SK-N-SH (cell line): ENCODE results near the gene CBX8. TPM values are rescaled to one million over a fixed set of nuclear protein-coding genes. Genes with fewer than 3 reads are reported as not detected.

Source experiments
- CTCF ChIA-PET: fragments of 300-600, 350-600 bp; formaldehyde crosslinking; extraction: SDS; loops from one replicate; lab custom pipeline; 2021; lab: Yijun Ruan, JAX
- POLR2A ChIA-PET: fragments of 350-600 bp; sonication (Branson Sonifier 250); formaldehyde crosslinking; extraction: SDS; loops from one replicate; lab custom pipeline; 2020; ENCODE audit warnings: antibody characterized with exemption, inconsistent platforms; lab: Yijun Ruan, JAX
- DNase-seq: peaks from one replicate; pipeline ENCODE4 v3.0.0; 2012
- H2AFZ ChIP-seq: fragments of 200-600 bp; sonication (generic); 2 replicates; pipeline ENCODE4 v1.8.1; 2016; ENCODE audit warnings: antibody characterized with exemption, mild to moderate bottlenecking, low read depth
- H3F3A ChIP-seq: fragments of 200-600 bp; sonication (generic); replicated peaks from 2 replicates; pipeline ENCODE3; 2016; ENCODE audit warnings: antibody characterized with exemption, mild to moderate bottlenecking; ENCODE audit not compliant: insufficient read depth
- H3K27ac ChIP-seq, 2 experiments: fragments of 200-500 bp in 1 of 2; fragments of 200-600 bp in 1 of 2; sonication (Bioruptor generic) in 1 of 2; sonication (generic), shearing (Covaris generic) in 1 of 2; 2 replicates each; pipeline versions ENCODE4 v1.5.1 to v1.6.1; 2014 to 2016; ENCODE audit warnings: low read depth in 2 of 2, inconsistent platforms in 1 of 2, low read length in 1 of 2, mild to moderate bottlenecking in 1 of 2, mixed read lengths in 1 of 2
- H3K27me3 ChIP-seq: fragments of 200-600 bp; sonication (generic), shearing (Covaris generic); 2 replicates; pipeline ENCODE4 v1.6.1; 2016; ENCODE audit warnings: mixed run types; ENCODE audit not compliant: insufficient read depth
- H3K36me3 ChIP-seq, 2 experiments: fragments of 200-500 bp in 1 of 2; fragments of 200-600 bp in 1 of 2; sonication (Bioruptor generic) in 1 of 2; sonication (generic) in 1 of 2; replicated peaks in 1 of 2; 2 replicates each; pipeline versions ENCODE3 to v1.5.1; 2014 to 2016; ENCODE audit warnings: low read length in 1 of 2, mild to moderate bottlenecking in 1 of 2; ENCODE audit not compliant: insufficient read depth in 2 of 2, control insufficient read depth in 1 of 2
- H3K4me1 ChIP-seq, 2 experiments: fragments of 200-500 bp in 1 of 2; fragments of 200-600 bp in 1 of 2; sonication (Bioruptor generic) in 1 of 2; sonication (generic), shearing (Covaris generic) in 1 of 2; 2 replicates each; pipeline versions ENCODE4 v1.5.1 to v1.6.1; 2014 to 2016; ENCODE audit warnings: low read depth in 1 of 2, low read length in 1 of 2, mixed run types in 1 of 2; ENCODE audit not compliant: insufficient read depth in 2 of 2, control insufficient read depth in 1 of 2
- H3K4me2 ChIP-seq: fragments of 200-600 bp; sonication (generic), shearing (Covaris generic); 2 replicates; pipeline ENCODE4 v1.6.1; 2017; ENCODE audit warnings: mixed run types
- H3K4me3 ChIP-seq, 2 experiments: fragments of 200-500 bp in 1 of 2; fragments of 200-600 bp in 1 of 2; sonication (Bioruptor generic) in 1 of 2; sonication (generic), shearing (Covaris generic) in 1 of 2; 2 replicates each; pipeline versions ENCODE4 v1.5.1 to v1.8.1; 2014 to 2016; ENCODE audit warnings: low read depth in 2 of 2, inconsistent platforms in 1 of 2, low read length in 1 of 2, mild to moderate bottlenecking in 1 of 2, mixed read lengths in 1 of 2, moderate library complexity in 1 of 2
- H3K79me2 ChIP-seq: fragments of 200-600 bp; sonication (generic); 2 replicates; pipeline ENCODE4 v1.8.1; 2017; ENCODE audit warnings: mild to moderate bottlenecking; ENCODE audit not compliant: insufficient read depth
- H3K9ac ChIP-seq: fragments of 200-600 bp; sonication (generic); 2 replicates; pipeline ENCODE4 v1.6.1; 2017; ENCODE audit warnings: mixed run types
- H3K9me2 ChIP-seq: fragments of 200-600 bp; sonication (generic); 2 replicates; pipeline ENCODE4 v1.6.1; 2017; ENCODE audit warnings: mixed run types
- H3K9me3 ChIP-seq: fragments of 200-600 bp; sonication (generic); 2 replicates; pipeline ENCODE4 v1.6.1; 2017; ENCODE audit warnings: mixed run types, mild to moderate bottlenecking, moderate library complexity
- H4K20me1 ChIP-seq: fragments of 200-600 bp; sonication (generic); 2 replicates; pipeline ENCODE4 v1.6.1; 2017; ENCODE audit warnings: mild to moderate bottlenecking, mixed run types; ENCODE audit not compliant: insufficient read depth
- CHD2 ChIP-seq: fragments of 150-350 bp; IDR thresholded peaks from 2 replicates; pipeline ENCODE4 v1.6.1; 2018; ENCODE audit warnings: low read length; ENCODE audit not compliant: partially characterized antibody
- ELF1 ChIP-seq: IDR thresholded peaks from 2 replicates; pipeline ENCODE4 v1.4.0; 2012
- EZH2phosphoT487 ChIP-seq: fragments of 200-600 bp; sonication (generic); IDR thresholded peaks from 2 replicates; pipeline ENCODE4 v1.6.1; 2017; ENCODE audit warnings: low read depth, mixed run types, mild to moderate bottlenecking, antibody characterized with exemption, moderate library complexity, borderline replicate concordance
- FOSL2 ChIP-seq: IDR thresholded peaks from 2 replicates; pipeline ENCODE4 v1.4.0; 2012; ENCODE audit warnings: low read depth, mild to moderate bottlenecking, moderate library complexity, borderline replicate concordance
- FOXJ3 ChIP-seq: sonication (generic); formaldehyde crosslinking; IDR thresholded peaks from 2 replicates; pipeline ENCODE4 v1.5.1; 2020; ENCODE audit warnings: mild to moderate bottlenecking, missing genetic modification reagents
- GABPA ChIP-seq: IDR thresholded peaks from 2 replicates; pipeline ENCODE4 v1.4.0; 2012; ENCODE audit warnings: low read depth, mild to moderate bottlenecking
- GATA2 ChIP-seq: sonication (generic); formaldehyde crosslinking; IDR thresholded peaks from 2 replicates; pipeline ENCODE4 v1.5.0; 2020; ENCODE audit warnings: mild to moderate bottlenecking, missing genetic modification reagents
- JUND ChIP-seq: IDR thresholded peaks from 2 replicates; pipeline ENCODE4 v1.4.0; 2012
- MEF2A ChIP-seq: IDR thresholded peaks from 2 replicates; pipeline ENCODE4 v1.4.0; 2012; ENCODE audit warnings: low read depth, borderline replicate concordance
- RAD21 ChIP-seq: IDR thresholded peaks from 2 replicates; pipeline ENCODE4 v1.6.1; 2012; ENCODE audit warnings: mild to moderate bottlenecking, low read length
- RXRA ChIP-seq: IDR thresholded peaks from 2 replicates; pipeline ENCODE4 v1.4.0; 2012; ENCODE audit warnings: low read depth, mild to moderate bottlenecking, borderline replicate concordance
- SIN3A ChIP-seq: IDR thresholded peaks from 2 replicates; pipeline ENCODE4 v1.6.1; 2012; ENCODE audit warnings: low read depth, mild to moderate bottlenecking, low read length, moderate library complexity, borderline replicate concordance
- SMC3 ChIP-seq: IDR thresholded peaks from 2 replicates; pipeline ENCODE4 v1.6.1; 2012; ENCODE audit warnings: low read depth, low read length, improper control_type of control experiment
- TCF12 ChIP-seq: IDR thresholded peaks from 2 replicates; pipeline ENCODE4 v1.4.0; 2012
- TEAD4 ChIP-seq: IDR thresholded peaks from 2 replicates; pipeline ENCODE4 v1.4.0; 2012; ENCODE audit warnings: mild to moderate bottlenecking, borderline replicate concordance; ENCODE audit not compliant: insufficient read depth
- YY1 ChIP-seq: IDR thresholded peaks from 2 replicates; pipeline ENCODE4 v1.4.0; 2012; ENCODE audit warnings: low read depth, mild to moderate bottlenecking
- WGBS: methylation state at CpG from one replicate; pipeline ENCODE4 v1.1.6; 2017; ENCODE audit warnings: low lambda C conversion rate; 5-methylcytosine and 5-hydroxymethylcytosine counted together
- polyA plus RNA-seq, 3 experiments: library from polyadenylated mRNA; depleted of rRNA; stranded (reverse); fragments of >200 nt; gene quantifications; 2 replicates each; pipeline ENCODE4 v1.2.3, GENCODE V29; 2012
- TF ChIP-seq, protein P1 (sequence below): fragments of 150-350 bp; IDR thresholded peaks from 2 replicates; pipeline ENCODE4 v1.6.1; 2016; ENCODE audit warnings: mild to moderate bottlenecking, low read depth, low read length
- TF ChIP-seq, protein P2 (sequence below): IDR thresholded peaks from 2 replicates; pipeline ENCODE4 v1.4.0; 2012; ENCODE audit warnings: low read depth
- TF ChIP-seq, protein P3 (sequence below): IDR thresholded peaks from 2 replicates; pipeline ENCODE4 v1.6.1; 2012; ENCODE audit warnings: mild to moderate bottlenecking, low read depth, low read length, moderate library complexity
- TF ChIP-seq, protein P4 (sequence below): fragments of 150-350 bp; IDR thresholded peaks from 2 replicates; pipeline ENCODE4 v1.6.1; 2017; ENCODE audit warnings: antibody characterized with exemption, low read length, low read depth, borderline replicate concordance
- TF ChIP-seq, protein P5 (sequence below): fragments of 200-600 bp; sonication (generic); IDR thresholded peaks from 2 replicates; pipeline ENCODE4 v1.6.1; 2017; ENCODE audit warnings: antibody characterized with exemption, mild to moderate bottlenecking, moderate library complexity
- TF ChIP-seq, protein P6 (sequence below): IDR thresholded peaks from 2 replicates; pipeline ENCODE4; 2012

CBX8 gene
- polyA plus RNA-seq, 1 of the 3 experiments (the other 2 are of a cell fraction) = 2.9 TPM

DNA sequence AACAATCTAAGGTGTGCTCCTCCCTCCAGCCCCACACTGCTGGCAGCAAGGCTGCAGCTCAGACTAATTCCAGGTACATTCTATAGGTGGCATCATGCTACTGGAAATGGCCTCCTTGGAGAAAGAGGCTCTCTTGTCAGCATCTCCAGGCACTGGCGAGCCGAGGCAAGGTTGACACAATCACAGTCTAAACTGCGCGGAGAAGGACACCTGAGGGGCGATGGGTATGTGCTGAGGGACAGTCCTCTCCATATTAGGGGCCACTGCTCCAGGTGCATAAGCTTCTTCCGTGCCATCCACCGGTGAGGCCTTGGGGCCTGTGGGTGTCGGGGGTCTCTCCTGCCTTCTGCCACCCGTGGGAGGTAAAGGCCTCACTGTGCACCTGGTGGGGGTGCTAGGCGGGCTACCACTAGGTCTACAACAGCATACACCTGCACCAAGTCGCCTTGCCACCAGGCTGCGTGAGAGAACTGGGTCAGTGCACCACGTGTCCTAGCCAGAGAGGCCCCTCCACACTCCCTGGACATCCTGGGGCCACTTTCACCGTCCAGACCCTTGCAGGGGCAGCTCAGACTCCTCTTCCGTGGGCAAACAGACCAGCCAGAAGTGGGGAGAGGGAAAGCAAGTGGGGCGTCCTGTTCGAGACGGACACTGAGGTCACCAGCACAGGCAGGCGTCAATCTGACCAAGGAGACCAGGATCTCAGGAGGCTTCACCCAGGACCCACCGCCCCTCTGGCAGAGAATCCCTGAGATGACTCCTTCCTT is 12.1 kb upstream of the CBX8 start:
- Histone ChIP-seq H3K79me2 (no peaks in the 10 kb centered on the region), H3K4me1 (peaks cover 15 to 35% of the 10 kb centered on the region in 2 experiments), H3F3A (peaks cover 19% of the 10 kb centered on the region), H3K27ac (no peak overlapping the region; a peak in 1 of 4 replicates), H2AFZ (no peak overlapping the region), H3K27me3 (peaks cover 56% of the 10 kb centered on the region)
- ChIA-PET POLR2A (interaction anchor here (0.5 to 6.9 kb wide), 5 partner anchors 12 to 165 kb away, joined by 3 to 93 read pairs (median 5); partner anchors contain the start of genes CBX2, CBX4 and CBX8), CTCF (interaction anchor here (0.6 to 14.7 kb wide), 33 partner anchors 11 to 274 kb away, joined by 3 to 274 read pairs (median 5); partner anchors contain the start of genes CBX2, CBX4 and CBX8)
- 94% methylated on average over 19 of the region's 20 CpGs for WGBS
- no peak for DNase-seq
- no peak for TF ChIP-seq EZH2phosphoT487
- no peak for TF ChIP-seq TEAD4
- TF ChIP-seq ELF1 = no peak
- TF ChIP-seq CHD2 = peak; percentile 30
- TF ChIP-seq, protein P1, sequence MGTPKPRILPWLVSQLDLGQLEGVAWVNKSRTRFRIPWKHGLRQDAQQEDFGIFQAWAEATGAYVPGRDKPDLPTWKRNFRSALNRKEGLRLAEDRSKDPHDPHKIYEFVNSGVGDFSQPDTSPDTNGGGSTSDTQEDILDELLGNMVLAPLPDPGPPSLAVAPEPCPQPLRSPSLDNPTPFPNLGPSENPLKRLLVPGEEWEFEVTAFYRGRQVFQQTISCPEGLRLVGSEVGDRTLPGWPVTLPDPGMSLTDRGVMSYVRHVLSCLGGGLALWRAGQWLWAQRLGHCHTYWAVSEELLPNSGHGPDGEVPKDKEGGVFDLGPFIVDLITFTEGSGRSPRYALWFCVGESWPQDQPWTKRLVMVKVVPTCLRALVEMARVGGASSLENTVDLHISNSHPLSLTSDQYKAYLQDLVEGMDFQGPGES = no peak
- no peak for TF ChIP-seq RXRA
- TF ChIP-seq, protein P2, sequence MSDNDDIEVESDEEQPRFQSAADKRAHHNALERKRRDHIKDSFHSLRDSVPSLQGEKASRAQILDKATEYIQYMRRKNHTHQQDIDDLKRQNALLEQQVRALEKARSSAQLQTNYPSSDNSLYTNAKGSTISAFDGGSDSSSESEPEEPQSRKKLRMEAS = no peak
- TF ChIP-seq, protein P3, sequence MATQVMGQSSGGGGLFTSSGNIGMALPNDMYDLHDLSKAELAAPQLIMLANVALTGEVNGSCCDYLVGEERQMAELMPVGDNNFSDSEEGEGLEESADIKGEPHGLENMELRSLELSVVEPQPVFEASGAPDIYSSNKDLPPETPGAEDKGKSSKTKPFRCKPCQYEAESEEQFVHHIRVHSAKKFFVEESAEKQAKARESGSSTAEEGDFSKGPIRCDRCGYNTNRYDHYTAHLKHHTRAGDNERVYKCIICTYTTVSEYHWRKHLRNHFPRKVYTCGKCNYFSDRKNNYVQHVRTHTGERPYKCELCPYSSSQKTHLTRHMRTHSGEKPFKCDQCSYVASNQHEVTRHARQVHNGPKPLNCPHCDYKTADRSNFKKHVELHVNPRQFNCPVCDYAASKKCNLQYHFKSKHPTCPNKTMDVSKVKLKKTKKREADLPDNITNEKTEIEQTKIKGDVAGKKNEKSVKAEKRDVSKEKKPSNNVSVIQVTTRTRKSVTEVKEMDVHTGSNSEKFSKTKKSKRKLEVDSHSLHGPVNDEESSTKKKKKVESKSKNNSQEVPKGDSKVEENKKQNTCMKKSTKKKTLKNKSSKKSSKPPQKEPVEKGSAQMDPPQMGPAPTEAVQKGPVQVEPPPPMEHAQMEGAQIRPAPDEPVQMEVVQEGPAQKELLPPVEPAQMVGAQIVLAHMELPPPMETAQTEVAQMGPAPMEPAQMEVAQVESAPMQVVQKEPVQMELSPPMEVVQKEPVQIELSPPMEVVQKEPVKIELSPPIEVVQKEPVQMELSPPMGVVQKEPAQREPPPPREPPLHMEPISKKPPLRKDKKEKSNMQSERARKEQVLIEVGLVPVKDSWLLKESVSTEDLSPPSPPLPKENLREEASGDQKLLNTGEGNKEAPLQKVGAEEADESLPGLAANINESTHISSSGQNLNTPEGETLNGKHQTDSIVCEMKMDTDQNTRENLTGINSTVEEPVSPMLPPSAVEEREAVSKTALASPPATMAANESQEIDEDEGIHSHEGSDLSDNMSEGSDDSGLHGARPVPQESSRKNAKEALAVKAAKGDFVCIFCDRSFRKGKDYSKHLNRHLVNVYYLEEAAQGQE = no peak
- TF ChIP-seq GATA2 = no peak
- no peak for TF ChIP-seq JUND
- TF ChIP-seq FOSL2 = no peak
- TF ChIP-seq, protein P4, sequence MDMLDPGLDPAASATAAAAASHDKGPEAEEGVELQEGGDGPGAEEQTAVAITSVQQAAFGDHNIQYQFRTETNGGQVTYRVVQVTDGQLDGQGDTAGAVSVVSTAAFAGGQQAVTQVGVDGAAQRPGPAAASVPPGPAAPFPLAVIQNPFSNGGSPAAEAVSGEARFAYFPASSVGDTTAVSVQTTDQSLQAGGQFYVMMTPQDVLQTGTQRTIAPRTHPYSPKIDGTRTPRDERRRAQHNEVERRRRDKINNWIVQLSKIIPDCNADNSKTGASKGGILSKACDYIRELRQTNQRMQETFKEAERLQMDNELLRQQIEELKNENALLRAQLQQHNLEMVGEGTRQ = no peak
- no peak for TF ChIP-seq MEF2A
- TF ChIP-seq, protein P5, sequence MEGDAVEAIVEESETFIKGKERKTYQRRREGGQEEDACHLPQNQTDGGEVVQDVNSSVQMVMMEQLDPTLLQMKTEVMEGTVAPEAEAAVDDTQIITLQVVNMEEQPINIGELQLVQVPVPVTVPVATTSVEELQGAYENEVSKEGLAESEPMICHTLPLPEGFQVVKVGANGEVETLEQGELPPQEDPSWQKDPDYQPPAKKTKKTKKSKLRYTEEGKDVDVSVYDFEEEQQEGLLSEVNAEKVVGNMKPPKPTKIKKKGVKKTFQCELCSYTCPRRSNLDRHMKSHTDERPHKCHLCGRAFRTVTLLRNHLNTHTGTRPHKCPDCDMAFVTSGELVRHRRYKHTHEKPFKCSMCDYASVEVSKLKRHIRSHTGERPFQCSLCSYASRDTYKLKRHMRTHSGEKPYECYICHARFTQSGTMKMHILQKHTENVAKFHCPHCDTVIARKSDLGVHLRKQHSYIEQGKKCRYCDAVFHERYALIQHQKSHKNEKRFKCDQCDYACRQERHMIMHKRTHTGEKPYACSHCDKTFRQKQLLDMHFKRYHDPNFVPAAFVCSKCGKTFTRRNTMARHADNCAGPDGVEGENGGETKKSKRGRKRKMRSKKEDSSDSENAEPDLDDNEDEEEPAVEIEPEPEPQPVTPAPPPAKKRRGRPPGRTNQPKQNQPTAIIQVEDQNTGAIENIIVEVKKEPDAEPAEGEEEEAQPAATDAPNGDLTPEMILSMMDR = peak; percentile 26; the same call in 1 of the 2 replicates
- TF ChIP-seq GABPA = no peak
- TF ChIP-seq SIN3A = no peak
- TF ChIP-seq RAD21 = peak; percentile 83
- TF ChIP-seq, protein P6, sequence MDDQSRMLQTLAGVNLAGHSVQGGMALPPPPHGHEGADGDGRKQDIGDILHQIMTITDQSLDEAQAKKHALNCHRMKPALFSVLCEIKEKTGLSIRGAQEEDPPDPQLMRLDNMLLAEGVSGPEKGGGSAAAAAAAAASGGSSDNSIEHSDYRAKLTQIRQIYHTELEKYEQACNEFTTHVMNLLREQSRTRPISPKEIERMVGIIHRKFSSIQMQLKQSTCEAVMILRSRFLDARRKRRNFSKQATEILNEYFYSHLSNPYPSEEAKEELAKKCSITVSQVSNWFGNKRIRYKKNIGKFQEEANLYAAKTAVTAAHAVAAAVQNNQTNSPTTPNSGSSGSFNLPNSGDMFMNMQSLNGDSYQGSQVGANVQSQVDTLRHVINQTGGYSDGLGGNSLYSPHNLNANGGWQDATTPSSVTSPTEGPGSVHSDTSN = no peak
- TF ChIP-seq YY1 = no peak
- TF ChIP-seq SMC3 = peak; percentile 57; the same call in 1 of the 2 replicates
- TF ChIP-seq TCF12 = no peak
- TF ChIP-seq FOXJ3 = no peak
- TF ChIP-seq, all 33 proteins: peak for 4
- Histone ChIP-seq H3K9me3 (no peaks in the 10 kb centered on the region), H3K4me3 (no peak overlapping the region), H3K36me3 (no peaks in the 10 kb centered on the region), H4K20me1 (no peaks in the 10 kb centered on the region), H3K9me2 (no peaks in the 10 kb centered on the region), H3K9ac (no peak overlapping the region), H3K4me2 (no peak overlapping the region)
